22Rv1 (cell line): ENCODE data around the gene C10orf95.

Experiments
- ZFX ChIP-seq: fragments of 450-650 bp; IDR thresholded peaks from 2 replicates; pipeline ENCODE4 v1.6.1; 2017; ENCODE audit warnings: antibody characterized with exemption, borderline replicate concordance
- TF ChIP-seq, protein P1 (sequence below): fragments of 450-650 bp; IDR thresholded peaks from 2 replicates; pipeline ENCODE4 v1.5.1; 2017; ENCODE audit warnings: mild to moderate bottlenecking

DNA sequence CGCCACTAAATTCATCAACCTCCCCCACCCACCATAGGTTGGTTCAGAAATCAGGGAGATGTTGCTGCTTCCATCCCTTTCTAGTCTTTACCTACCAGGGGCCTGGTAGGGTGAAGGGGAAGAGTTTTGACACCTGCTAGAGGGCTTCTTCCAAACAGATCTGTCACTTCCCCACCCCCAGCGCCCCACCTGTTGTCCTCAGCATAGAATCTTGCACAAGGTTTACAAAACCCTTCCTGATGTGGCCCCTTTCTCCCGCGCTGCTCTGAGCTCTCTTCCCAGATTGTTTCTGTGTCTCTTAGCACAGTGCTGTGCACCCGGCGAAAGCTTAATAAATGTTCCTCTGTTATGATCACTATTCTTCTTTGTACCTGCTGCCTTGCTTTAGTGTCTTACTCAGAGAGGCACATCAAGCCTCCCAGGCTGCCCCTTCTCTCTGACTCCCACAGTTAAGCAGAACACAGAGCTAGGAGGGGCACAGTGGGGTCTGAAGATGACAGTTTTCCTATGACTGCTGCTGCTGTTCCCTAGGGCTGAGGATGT is 11.2 kb upstream of the C10orf95 start:
- TF ChIP-seq, protein P1, sequence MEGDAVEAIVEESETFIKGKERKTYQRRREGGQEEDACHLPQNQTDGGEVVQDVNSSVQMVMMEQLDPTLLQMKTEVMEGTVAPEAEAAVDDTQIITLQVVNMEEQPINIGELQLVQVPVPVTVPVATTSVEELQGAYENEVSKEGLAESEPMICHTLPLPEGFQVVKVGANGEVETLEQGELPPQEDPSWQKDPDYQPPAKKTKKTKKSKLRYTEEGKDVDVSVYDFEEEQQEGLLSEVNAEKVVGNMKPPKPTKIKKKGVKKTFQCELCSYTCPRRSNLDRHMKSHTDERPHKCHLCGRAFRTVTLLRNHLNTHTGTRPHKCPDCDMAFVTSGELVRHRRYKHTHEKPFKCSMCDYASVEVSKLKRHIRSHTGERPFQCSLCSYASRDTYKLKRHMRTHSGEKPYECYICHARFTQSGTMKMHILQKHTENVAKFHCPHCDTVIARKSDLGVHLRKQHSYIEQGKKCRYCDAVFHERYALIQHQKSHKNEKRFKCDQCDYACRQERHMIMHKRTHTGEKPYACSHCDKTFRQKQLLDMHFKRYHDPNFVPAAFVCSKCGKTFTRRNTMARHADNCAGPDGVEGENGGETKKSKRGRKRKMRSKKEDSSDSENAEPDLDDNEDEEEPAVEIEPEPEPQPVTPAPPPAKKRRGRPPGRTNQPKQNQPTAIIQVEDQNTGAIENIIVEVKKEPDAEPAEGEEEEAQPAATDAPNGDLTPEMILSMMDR, result no peak
- no peak for TF ChIP-seq ZFX
